WTC11 (cell line): Measurements from ENCODE around the gene FGF23. TPM values are rescaled to one million over a fixed set of nuclear protein-coding genes. Genes with fewer than 3 reads are reported as not detected.

Experiments
- ATAC-seq: fragments of 200-7000 bp; cut with Tn5 transposase; 2 replicates; pipeline ENCODE4 v1.10.0; 2021; ENCODE audit warnings: mild to moderate bottlenecking, moderate library complexity
- CTCF ChIA-PET: fragments of 300-600 bp; sonication (Branson Sonifier 250); formaldehyde crosslinking; loops from one replicate; lab custom pipeline; 2021; ENCODE audit warnings: antibody characterized with exemption; lab: Charles Lee
- POLR2A ChIA-PET: fragments of 350-600 bp; sonication (Branson Sonifier 250); formaldehyde crosslinking; loops from one replicate; lab custom pipeline; 2021; ENCODE audit warnings: antibody characterized with exemption; lab: Charles Lee
- DNase-seq: peaks from one replicate; pipeline ENCODE4 v3.0.0; 2021; ENCODE audit warnings: low spot score
- H3K27ac Mint-ChIP-seq: 2 replicates; pipeline ENCODE4 v1.8.0; 2021; ENCODE audit warnings: mixed read lengths
- H3K27me3 Mint-ChIP-seq: 2 replicates; pipeline ENCODE4 v1.8.0; 2021; ENCODE audit warnings: low read depth, mild to moderate bottlenecking, moderate library complexity, mixed read lengths
- H3K36me3 Mint-ChIP-seq: 2 replicates; pipeline ENCODE4 v1.8.0; 2021; ENCODE audit warnings: mixed read lengths
- H3K4me1 Mint-ChIP-seq: 2 replicates; pipeline ENCODE4 v1.8.0; 2022; ENCODE audit warnings: mixed read lengths
- H3K4me3 Mint-ChIP-seq: 2 replicates; pipeline ENCODE4 v1.8.0; 2021; ENCODE audit warnings: mild to moderate bottlenecking, moderate library complexity, mixed read lengths
- H3K9me3 Mint-ChIP-seq: 2 replicates; pipeline ENCODE4 v1.8.0; 2021; ENCODE audit warnings: mixed read lengths
- ATF2 ChIP-seq: sonication (generic); formaldehyde crosslinking; IDR thresholded peaks from 2 replicates; pipeline ENCODE4 v1.8.1; 2022; ENCODE audit warnings: low read depth, missing genetic modification reagents, borderline replicate concordance
- ESRRA ChIP-seq: sonication (generic); formaldehyde crosslinking; IDR thresholded peaks from 2 replicates; pipeline ENCODE4 v1.8.1; 2022; ENCODE audit warnings: mild to moderate bottlenecking, missing genetic modification reagents, borderline replicate concordance
- ETV6 ChIP-seq: sonication (generic); formaldehyde crosslinking; IDR thresholded peaks from 2 replicates; pipeline ENCODE4 v1.8.1; 2022; ENCODE audit warnings: mild to moderate bottlenecking, missing genetic modification reagents
- GRHL2 ChIP-seq: fragments of 250-450 bp; sonication (Bioruptor Pico); IDR thresholded peaks from 2 replicates; pipeline ENCODE4 v1.8.0; 2022; ENCODE audit warnings: mild to moderate bottlenecking, moderate library complexity; ENCODE audit not compliant: insufficient replicate concordance, severe bottlenecking
- KAT7 ChIP-seq: sonication (generic); formaldehyde crosslinking; IDR thresholded peaks from 2 replicates; pipeline ENCODE4 v1.8.1; 2023; ENCODE audit warnings: missing genetic modification reagents, mild to moderate bottlenecking, borderline replicate concordance
- MXD4 ChIP-seq: fragments of 250-450 bp; sonication (Bioruptor Pico); IDR thresholded peaks from 2 replicates; pipeline ENCODE4 v1.8.0; 2021; ENCODE audit warnings: mild to moderate bottlenecking, moderate library complexity, borderline replicate concordance
- MYBL2 ChIP-seq: sonication (generic); formaldehyde crosslinking; IDR thresholded peaks from 2 replicates; pipeline ENCODE4 v1.8.1; 2023; ENCODE audit warnings: mild to moderate bottlenecking, moderate library complexity, missing genetic modification reagents
- NFYB ChIP-seq: sonication (generic); formaldehyde crosslinking; conservative IDR thresholded peaks from 2 replicates; pipeline ENCODE4 v1.8.0; 2022; ENCODE audit warnings: low read depth, missing genetic modification reagents
- SMAD3 ChIP-seq: sonication (generic); formaldehyde crosslinking; IDR thresholded peaks from 2 replicates; pipeline ENCODE4 v1.8.0; 2022; ENCODE audit warnings: missing genetic modification reagents, mild to moderate bottlenecking, borderline replicate concordance
- SP1 ChIP-seq: sonication (generic); formaldehyde crosslinking; conservative IDR thresholded peaks from 2 replicates; pipeline ENCODE4 v1.8.1; 2022; ENCODE audit warnings: missing genetic modification reagents
- TP53 ChIP-seq: sonication (generic); formaldehyde crosslinking; IDR thresholded peaks from 2 replicates; pipeline ENCODE4 v1.8.1; 2023; ENCODE audit warnings: mild to moderate bottlenecking, missing genetic modification reagents
- ZNF121 ChIP-seq: sonication (generic); formaldehyde crosslinking; IDR thresholded peaks from 2 replicates; pipeline ENCODE4 v1.8.0; 2023; ENCODE audit warnings: missing genetic modification reagents
- total RNA-seq: library from RNA; stranded (reverse); gene quantifications from 3 replicates; pipeline ENCODE4 v1.2.3, GENCODE V29; 2021
- TF ChIP-seq, protein P1 (sequence below): sonication (generic); formaldehyde crosslinking; IDR thresholded peaks from 2 replicates; pipeline ENCODE4 v1.8.0; 2023; ENCODE audit warnings: missing genetic modification reagents
- TF ChIP-seq, protein P2 (sequence below): sonication (generic); formaldehyde crosslinking; IDR thresholded peaks from 2 replicates; pipeline ENCODE4 v1.8.1; 2023; ENCODE audit warnings: mild to moderate bottlenecking, missing genetic modification reagents, moderate library complexity
- TF ChIP-seq, protein P3 (sequence below): sonication (generic); formaldehyde crosslinking; IDR thresholded peaks from 2 replicates; pipeline ENCODE4 v1.8.0; 2022; ENCODE audit warnings: mild to moderate bottlenecking, missing genetic modification reagents
- TF ChIP-seq, protein P4 (sequence below): sonication (generic); formaldehyde crosslinking; IDR thresholded peaks from 2 replicates; pipeline ENCODE4 v1.8.1; 2023; ENCODE audit warnings: mild to moderate bottlenecking, missing genetic modification reagents

Gene FGF23
- total RNA-seq, 1 experiment from 2014 or later: 0.24 TPM

DNA sequence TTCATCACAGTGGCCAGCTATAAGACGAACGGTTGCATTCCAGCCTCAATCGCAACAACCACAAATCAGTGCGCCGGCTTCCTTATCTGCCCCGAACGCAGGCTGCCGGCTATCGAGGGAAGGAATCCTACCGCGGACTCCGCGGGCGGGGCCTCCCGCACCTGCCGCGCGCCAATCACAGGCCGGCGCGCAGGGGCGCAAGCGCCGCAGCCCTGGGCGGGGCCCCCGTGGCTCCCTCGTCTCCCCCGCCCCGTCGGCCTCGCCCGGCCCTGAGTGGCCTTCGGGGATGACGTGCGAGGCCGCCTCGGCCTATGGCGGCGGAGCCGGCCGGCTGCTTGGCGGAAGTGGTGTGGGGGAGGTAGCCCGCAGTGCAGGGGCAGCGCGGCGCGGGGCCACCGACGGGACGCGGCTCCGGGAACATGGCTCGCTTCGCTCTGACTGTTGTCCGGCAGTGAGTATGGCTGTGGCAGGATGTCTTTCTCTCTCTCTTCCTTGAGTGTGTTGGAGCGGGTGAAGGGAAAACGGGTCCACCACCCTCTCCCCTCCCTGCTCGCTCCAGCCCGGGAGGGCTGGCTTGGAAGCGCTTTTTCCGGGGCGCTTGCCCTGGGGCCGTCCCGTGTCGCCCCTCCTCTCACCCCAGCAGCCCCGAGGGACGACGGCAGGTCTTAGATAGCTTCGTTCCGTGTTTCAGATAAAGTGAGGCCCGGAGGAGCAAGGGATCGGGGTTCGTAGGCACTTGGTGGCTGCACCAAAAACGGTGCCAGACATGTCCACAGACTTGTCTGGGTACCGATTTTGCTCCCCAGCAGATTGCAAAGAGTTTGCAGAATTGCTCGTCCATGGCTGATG lies 58.4 kb downstream of the FGF23 start, which contains the start of gene TIGAR (continued):
- TF ChIP-seq, protein P1, sequence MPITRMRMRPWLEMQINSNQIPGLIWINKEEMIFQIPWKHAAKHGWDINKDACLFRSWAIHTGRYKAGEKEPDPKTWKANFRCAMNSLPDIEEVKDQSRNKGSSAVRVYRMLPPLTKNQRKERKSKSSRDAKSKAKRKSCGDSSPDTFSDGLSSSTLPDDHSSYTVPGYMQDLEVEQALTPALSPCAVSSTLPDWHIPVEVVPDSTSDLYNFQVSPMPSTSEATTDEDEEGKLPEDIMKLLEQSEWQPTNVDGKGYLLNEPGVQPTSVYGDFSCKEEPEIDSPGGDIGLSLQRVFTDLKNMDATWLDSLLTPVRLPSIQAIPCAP (CRISPR knock-in tag): peak; percentile 51; the same call in 1 of the 2 replicates
- peak; percentile 12; the same call in 1 of the 2 replicates for TF ChIP-seq ESRRA (CRISPR knock-in tag)
- TF ChIP-seq NFYB (CRISPR knock-in tag): peak; percentile 80
- TF ChIP-seq ZNF121 (CRISPR knock-in tag): no peak
- TF ChIP-seq SMAD3 (CRISPR knock-in tag): peak; percentile 20; the same call in 1 of the 2 replicates
- 0 out of 2 replicates have a peak, but pooled peaks have one; percentile 21 for TF ChIP-seq MYBL2 (CRISPR knock-in tag)

GRCh38 chr12:4320497-4320852 lies 59.0 kb downstream of the FGF23 start:
- Mint-ChIP-seq H3K4me1 (peaks cover 27% of the 10 kb centered on the region), H3K4me3 (peak overlapping the region; percentile 91), H3K27ac (peak overlapping the region; percentile 97), H3K9me3 (no peaks in the 10 kb centered on the region), H3K36me3 (peaks cover 12% of the 10 kb centered on the region), H3K27me3 (peaks cover 18% of the 10 kb centered on the region)
- POLR2A ChIA-PET: no interaction called here
- CTCF ChIA-PET: interaction anchor here (1.3 kb wide), 1 partner anchor 12 kb away, joined by 3 read pairs; no protein-coding TSS in a partner anchor
- ATAC-seq (peak; percentile 23), DNase-seq (no peak)
- TF ChIP-seq GRHL2 (CRISPR knock-in tag) (no peak), ATF2 (CRISPR knock-in tag) (no peak), NFYB (CRISPR knock-in tag) (no peak), KAT7 (no peak), SP1 (CRISPR knock-in tag) (no peak), ETV6 (CRISPR knock-in tag) (no peak), TP53 (CRISPR knock-in tag) (no peak), MXD4 (CRISPR knock-in tag) (no peak)
- TF ChIP-seq, protein P2, sequence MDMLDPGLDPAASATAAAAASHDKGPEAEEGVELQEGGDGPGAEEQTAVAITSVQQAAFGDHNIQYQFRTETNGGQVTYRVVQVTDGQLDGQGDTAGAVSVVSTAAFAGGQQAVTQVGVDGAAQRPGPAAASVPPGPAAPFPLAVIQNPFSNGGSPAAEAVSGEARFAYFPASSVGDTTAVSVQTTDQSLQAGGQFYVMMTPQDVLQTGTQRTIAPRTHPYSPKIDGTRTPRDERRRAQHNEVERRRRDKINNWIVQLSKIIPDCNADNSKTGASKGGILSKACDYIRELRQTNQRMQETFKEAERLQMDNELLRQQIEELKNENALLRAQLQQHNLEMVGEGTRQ (CRISPR knock-in tag): no peak
- TF ChIP-seq, protein P3, sequence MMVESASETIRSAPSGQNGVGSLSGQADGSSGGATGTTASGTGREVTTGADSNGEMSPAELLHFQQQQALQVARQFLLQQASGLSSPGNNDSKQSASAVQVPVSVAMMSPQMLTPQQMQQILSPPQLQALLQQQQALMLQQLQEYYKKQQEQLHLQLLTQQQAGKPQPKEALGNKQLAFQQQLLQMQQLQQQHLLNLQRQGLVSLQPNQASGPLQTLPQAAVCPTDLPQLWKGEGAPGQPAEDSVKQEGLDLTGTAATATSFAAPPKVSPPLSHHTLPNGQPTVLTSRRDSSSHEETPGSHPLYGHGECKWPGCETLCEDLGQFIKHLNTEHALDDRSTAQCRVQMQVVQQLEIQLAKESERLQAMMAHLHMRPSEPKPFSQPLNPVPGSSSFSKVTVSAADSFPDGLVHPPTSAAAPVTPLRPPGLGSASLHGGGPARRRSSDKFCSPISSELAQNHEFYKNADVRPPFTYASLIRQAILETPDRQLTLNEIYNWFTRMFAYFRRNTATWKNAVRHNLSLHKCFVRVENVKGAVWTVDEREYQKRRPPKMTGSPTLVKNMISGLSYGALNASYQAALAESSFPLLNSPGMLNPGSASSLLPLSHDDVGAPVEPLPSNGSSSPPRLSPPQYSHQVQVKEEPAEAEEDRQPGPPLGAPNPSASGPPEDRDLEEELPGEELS (CRISPR knock-in tag): no peak
- TF ChIP-seq, protein P4, sequence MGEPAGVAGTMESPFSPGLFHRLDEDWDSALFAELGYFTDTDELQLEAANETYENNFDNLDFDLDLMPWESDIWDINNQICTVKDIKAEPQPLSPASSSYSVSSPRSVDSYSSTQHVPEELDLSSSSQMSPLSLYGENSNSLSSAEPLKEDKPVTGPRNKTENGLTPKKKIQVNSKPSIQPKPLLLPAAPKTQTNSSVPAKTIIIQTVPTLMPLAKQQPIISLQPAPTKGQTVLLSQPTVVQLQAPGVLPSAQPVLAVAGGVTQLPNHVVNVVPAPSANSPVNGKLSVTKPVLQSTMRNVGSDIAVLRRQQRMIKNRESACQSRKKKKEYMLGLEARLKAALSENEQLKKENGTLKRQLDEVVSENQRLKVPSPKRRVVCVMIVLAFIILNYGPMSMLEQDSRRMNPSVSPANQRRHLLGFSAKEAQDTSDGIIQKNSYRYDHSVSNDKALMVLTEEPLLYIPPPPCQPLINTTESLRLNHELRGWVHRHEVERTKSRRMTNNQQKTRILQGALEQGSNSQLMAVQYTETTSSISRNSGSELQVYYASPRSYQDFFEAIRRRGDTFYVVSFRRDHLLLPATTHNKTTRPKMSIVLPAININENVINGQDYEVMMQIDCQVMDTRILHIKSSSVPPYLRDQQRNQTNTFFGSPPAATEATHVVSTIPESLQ: no peak

Other genes starting within 250 kb of the FGF23 start
- 194 to 266 TPM (median 261 TPM) in 3 replicates for gene CCND2, start 106.0 kb downstream of the FGF23 start, total RNA-seq
- 14.4 to 26.7 TPM (median 18.0 TPM) in 3 replicates for gene TIGAR, start 58.5 kb downstream of the FGF23 start, total RNA-seq
- not detected in 3 replicates for gene FGF6, start 66.1 kb upstream of the FGF23 start, total RNA-seq
- 39.4 to 45.2 TPM (median 41.9 TPM) in 3 replicates for gene RAD51AP1, start 159.2 kb upstream of the FGF23 start, total RNA-seq
- 8.8 to 12.2 TPM (median 11.3 TPM) in 3 replicates for gene DYRK4, start 182.5 kb upstream of the FGF23 start, total RNA-seq